ENCODE data around the gene SLCO4C1.

Gene SLCO4C1

DNA sequence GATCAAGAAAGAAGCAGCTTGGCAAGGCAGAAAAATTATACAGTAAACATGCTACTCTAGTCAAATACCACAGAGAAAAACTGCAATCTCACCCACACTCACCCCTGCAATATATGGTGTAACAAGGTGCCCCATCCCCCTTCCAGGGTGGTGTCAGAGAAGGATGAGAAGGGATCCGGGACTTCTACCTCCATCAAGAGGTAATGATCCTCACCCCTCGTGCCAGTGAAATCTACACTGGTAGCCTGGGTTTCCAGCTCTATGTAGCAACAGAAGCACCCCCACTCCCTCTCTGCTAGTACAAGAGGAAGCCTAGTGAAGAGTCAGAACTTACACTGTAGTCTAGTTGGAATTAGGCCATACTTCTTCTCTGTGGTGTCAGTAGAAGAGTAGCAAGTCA, 18.9 kb downstream of the SLCO4C1 start:
- no peak for DNase-seq (ENCODE audit: low read depth in 1 of 2, low spot score in 1 of 2)

DNA sequence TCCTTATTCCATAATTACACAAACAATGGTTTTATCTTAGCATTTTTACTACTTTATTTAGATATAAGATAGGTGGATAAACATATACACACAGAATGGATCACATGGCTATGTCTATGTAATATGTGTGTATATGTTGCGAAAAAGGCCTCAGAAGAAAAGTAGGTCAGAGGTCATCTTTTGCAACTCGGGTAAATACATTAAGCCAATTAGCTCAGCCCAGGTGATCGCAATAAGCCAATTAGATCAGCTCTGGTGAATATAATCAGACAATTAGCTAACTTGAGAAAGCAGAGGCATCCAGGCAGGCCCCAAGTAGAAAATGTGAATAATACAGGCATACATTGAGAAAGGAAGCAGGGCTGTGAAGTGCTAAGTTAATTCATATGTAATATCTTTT, 24.3 kb downstream of the SLCO4C1 start:
- no peak for DNase-seq (ENCODE audit: low read depth in 1 of 2, low spot score in 1 of 2)

DNA sequence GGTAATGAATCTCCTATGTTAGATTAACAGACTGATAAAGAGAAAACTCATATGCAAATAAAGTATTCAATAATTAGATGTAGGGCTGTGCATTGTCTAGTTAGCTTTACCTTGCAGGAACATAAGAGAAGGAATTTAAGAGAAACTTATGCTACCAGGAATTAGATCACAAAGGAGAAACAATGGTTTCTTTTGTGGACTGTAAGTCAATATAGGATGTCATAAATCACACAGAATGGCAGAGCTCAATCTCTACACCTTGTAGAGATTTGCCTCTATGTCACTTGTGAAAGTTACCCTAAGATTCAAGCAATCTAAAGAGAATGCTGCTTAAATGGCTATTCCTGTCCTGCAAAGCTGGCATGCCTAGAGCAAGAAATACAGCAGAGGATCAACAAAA, 26.0 kb downstream of the SLCO4C1 start:
- no peak for DNase-seq (ENCODE audit: low read depth in 1 of 2, low spot score in 1 of 2)

DNA sequence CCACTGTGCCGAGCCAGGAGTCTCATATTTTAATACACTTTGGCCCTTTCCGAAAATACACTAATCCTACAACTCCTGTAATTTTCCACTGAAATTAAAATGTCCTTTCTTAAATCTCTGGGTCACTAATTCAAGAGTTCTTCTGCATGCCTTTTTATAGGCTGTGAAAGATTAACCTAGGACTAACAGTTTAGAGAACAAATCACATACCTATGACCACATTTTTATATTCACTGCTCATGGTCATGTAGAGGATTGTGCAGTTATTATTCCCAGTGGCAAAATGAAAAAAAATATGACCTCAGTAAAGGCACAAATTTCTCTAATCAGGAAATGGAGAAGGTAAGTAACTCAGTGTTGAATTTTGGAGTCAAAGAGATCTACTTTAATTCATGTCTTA, 33.4 kb downstream of the SLCO4C1 start:
- DNase-seq (ENCODE audit: low read depth in 1 of 2, low spot score in 1 of 2): no peak

DNA sequence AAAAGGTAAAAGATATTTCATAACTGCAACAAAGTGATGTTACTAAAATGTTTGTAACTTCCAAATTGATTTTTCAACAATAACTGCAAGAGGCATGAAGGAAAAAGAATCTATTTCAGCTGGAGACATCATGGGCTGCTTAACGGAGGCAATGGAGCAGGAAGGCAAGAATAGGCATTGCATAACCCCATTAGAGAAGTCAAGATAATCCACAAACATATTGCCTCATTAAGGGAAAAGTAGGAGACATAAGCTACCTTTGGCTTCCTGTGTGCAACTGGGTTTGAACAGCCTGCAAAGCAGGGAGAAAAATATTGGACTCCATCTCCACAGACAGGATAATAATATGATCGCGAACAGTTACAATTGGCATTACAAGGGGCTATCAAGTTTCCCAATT, 46.7 kb downstream of the SLCO4C1 start:
- no peak for DNase-seq (ENCODE audit: low read depth in 1 of 2, low spot score in 1 of 2)

DNA sequence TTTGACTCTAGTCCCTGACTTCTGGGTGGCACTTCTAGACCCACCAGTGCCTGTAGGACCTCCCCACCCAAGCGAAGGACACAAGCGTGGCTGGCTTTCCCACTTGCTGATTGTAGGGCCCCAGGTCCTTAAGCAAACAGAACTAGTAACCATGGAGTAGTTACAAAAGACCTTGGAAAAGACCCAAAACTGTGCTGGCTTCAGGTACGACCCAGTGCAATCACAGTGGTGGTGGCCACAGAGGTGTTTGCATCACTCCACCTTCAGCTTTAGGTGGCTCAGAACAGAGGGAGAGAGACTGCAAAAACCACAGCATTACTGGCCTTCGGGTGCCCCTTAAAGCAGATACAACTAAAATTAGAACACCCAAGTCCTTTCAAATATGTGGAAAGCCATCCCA, 52.9 kb downstream of the SLCO4C1 start:
- DNase-seq (ENCODE audit: low read depth in 1 of 2, low spot score in 1 of 2): no peak

DNA sequence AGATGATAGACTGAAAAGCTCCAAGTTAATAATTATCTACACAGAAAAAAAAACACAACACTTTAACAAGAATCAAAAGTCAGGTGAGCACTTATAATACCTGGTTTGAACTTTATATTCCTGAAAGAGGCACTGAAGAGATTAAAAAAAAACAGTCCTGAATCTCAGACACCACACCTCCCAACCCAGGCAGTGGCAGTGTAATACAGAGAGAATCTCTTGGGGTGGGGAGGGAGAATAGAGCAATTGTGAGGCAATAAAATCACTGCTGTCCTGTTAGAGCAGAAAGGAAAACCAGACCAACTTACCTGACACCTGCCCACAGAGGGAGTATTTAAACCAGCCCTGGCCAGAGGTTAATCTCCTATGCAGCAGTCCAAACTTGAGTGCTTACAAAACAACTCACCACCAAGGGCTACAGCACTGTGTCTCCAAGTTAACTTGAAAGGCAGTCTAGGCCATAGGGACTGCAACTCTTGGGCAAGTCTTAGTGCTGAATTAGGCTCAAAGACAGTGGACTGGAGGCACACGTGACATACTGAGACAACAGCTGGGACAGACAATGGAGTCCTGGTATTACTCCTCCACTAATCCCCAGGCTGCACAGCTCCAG, 54.2 kb downstream of the SLCO4C1 start:
- DNase-seq (ENCODE audit: low read depth in 1 of 2, low spot score in 1 of 2): no peak

DNA sequence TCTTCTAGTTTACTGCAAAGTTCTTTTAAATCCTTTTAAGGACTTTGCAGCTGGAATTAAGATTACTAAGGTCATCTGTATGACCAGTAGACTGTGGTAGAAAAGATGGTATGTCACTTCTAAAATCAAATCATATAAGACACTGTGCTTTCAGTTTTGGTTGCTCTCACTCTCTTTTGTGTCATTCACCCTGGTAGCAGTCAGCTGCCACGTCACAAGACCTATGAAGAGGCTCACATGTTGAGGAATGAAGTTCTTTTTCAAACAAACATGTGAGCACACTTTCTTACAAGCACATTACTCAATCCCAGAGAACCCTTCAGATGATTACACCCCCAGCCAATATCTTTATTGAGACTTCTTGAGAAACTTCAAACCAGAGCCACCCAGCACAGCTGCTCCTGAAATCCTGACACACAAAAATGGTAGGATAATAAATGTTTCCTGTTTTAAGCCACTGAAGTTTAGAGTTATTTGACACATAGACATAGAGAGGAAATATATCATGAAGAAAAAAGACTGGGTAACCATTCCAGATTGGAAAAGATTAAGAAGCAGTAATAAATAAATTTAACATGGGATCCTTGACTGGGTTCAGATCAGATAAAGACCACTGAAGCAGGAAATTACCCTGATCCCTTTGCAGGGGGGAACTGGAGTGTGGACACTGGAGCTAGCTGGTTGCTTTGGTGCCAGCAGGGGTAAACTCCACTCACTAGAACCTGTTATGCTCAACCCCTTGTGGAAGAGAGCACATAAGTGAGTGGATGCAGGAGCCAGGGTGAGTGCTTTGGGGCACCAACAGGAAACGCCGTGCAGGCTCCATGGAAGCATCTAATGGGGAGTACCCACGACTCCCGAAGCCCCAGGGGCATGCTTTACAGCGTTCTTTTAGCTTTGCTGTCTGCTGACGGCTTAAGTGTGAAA, 64.1 kb downstream of the SLCO4C1 start:
- DNase-seq (ENCODE audit: low read depth in 1 of 2, low spot score in 1 of 2): no peak

DNA sequence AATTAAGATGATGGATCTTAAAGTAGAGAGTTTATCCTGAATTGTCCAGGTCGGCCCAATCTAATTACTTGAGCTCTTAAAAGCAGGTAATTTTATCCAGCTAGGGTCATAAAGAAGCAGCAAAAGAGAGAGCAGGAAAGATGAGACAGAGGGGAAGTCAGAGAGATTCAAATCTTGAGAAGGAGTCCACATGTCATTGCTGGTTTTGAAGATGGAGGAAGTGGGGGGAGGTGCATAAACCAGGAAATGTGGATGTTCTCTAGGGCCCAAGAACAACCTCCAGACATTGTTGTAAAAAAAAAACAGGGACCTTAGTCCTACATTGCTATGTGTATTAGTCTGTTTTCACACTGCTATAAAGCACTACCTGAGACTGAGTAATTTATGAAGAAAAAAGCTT, 66.4 kb downstream of the SLCO4C1 start:
- no peak for DNase-seq (ENCODE audit: low read depth in 1 of 2, low spot score in 1 of 2)

DNA sequence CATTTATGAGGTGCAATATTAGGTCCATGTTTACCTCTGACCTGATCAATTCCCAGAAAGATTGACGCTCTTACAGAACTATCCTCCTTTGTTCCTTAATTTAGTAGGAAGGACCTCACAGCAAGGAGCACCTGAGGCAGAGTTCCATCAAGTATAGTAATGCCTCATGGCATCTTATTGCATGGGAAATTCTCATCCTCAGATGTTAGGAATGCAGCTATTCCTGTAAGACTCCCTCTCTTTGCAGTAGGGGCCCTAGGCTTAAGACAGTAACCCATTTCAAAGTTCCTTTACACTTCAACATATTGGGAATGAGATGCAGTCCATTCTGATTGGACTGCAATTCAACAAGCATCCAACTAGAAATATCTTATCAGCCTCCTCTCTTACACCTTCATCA, 69.8 kb downstream of the SLCO4C1 start:
- DNase-seq (ENCODE audit: low read depth in 1 of 2, low spot score in 1 of 2): no peak

DNA sequence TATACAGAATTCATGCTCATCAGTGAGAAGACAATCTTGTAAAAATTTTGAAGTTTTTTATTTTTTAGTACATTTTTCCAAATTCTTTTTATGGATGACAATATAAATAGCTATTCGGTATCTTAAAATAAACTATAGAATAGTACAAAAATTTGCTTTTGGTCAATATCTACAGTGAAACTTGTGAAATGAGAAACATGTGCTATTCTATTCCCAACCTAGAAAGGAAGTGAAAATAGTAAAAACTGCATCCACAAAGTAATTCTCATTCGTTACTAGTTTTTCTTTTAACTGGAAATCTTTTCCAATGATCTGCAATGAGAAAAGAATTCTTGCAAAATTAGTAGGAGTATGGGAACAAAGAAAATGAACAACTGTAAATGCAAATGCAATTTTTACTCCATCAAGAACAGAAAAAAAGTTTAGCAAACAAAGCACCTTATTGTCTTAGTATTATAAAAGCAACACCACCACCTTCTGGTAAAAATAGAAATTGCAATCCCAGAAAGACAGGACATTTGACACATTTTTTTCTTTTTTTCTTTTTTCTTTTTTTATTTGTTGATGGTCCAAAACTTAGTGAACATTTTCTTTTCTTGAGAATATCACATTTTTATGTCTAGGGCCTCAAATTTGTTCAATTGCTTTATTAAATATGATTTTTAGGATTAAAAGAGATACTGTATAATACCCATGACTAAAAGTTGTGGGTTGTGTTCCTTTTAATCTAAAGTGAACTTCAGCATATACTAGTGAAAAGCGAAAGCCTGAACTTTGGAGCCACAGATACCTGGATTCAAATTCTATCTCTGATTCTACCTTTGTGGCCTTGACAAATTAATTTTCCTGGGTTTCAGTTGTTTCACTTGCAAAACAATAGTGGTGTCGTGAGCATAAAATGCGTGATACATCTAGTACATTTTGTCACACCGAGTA, 72.3 kb downstream of the SLCO4C1 start:
- no peak for DNase-seq (ENCODE audit: low read depth in 1 of 2, low spot score in 1 of 2)

DNA sequence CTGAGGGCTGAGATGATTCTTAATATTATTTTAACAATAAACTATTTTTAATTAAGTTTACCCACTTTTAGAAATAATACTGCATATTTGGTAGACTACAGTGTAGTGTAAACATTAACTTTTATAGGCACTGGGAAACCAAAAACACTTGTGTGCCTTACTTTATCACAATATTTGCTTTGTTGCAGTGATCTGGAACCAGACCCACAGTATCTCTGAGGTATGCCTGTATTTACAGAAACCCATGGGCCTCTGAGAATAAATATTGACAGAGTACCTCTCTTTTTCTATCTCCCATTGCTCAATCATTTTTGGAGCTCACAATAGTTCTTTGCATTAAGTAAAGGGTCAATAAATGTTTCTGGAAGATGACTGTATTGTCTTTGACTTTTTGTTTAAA, 73.3 kb downstream of the SLCO4C1 start:
- DNase-seq (ENCODE audit: low read depth in 1 of 2, low spot score in 1 of 2): no peak

DNA sequence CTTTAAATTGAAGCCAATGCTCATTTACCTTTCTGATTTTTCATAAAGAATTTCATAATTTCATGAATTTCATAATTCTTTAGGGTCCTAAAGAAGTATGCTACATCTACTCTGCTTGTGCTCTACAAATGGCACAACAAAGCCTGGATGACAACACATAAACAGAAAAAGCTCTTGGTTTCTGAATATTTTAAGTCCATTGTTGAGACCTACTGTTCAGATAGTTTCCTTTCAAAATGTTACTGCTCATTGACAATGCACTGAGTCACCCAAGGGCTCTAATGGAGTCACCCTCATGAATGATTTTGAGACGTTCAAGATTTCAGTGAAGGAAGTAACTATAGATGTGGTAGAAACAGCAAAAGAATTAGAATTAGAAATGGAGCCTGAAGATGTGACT, 74.1 kb downstream of the SLCO4C1 start:
- no peak for DNase-seq (ENCODE audit: low read depth in 1 of 2, low spot score in 1 of 2)

DNA sequence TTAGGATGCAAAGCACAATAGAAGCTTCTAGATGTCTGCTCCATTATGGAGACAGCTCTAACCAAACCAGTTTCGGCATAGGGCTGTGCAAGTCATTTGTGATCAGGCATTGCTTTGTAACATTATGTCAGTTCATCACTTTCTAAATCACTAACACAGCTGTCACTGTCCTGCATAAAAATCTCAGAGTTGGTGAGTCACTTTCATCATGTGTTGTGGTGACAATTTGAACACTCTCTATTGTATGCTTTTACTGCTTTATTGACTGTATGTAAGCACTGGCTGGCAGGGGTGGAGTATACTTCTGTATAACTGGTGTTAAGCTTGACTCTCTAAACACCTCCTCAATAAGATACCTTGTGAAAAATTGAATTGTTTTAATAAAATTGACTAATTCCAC, 77.9 kb downstream of the SLCO4C1 start:
- no peak for DNase-seq (ENCODE audit: low read depth in 1 of 2, low spot score in 1 of 2)

DNA sequence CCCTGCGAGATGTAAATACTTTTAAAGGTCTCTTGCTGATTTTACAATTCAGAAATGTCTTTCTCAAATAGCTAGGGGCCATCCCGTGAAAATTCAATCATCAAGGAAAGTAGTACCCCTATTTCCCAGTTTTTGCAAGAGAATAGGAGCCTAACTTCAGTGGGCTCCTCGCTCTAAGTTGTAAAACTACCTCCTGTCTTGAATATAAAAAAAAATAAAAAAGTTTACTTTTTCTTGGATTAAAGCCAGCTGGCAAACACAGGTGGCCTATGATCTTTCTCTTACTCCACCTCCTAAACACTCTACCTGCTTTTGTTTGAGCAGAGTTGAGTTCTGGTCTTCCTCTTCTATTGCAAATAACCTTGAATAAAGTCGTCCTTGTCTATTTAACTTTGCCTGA, 79.4 kb downstream of the SLCO4C1 start:
- DNase-seq (ENCODE audit: low read depth in 1 of 2, low spot score in 1 of 2): no peak

DNA sequence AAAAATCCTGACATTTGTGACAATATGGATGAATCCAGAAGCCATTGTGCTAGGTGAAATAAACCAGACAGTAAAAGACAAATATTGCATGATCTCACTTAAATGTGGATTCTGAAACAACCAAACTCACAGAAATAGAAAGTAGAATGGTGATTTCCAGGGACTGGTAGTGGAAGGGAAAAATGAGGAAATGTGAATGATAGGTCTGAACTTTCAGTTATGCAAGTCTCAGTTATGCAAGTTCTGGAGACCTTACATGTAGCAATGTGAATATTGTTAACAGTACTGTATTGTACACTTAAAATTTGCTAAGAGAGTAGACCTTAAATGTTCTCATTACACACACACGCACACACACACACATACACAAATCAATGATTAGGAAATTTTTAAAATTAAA, 84.9 kb downstream of the SLCO4C1 start:
- no peak for DNase-seq (ENCODE audit: low read depth in 1 of 2, low spot score in 1 of 2)

DNA sequence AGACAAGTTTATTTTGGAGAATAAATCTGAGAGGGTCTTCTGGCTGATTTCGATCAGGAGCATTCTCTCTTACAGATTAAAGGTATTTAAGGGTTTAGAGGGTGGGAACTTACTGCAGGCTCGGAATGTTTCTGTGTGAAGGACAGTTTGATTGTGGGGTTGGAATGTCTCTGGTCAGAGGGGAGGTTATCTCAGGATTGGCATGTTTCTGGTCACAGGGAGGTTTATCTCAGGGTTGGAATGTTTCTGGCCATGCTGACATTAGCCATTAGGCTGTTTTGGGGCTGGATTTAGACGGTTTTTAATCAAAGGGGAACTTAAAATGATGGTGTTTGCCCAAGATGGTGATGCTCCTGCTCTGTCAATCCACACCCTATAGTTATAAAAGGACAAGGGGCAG, 95.2 kb downstream of the SLCO4C1 start:
- DNase-seq (ENCODE audit: low read depth in 1 of 2, low spot score in 1 of 2): no peak

DNA sequence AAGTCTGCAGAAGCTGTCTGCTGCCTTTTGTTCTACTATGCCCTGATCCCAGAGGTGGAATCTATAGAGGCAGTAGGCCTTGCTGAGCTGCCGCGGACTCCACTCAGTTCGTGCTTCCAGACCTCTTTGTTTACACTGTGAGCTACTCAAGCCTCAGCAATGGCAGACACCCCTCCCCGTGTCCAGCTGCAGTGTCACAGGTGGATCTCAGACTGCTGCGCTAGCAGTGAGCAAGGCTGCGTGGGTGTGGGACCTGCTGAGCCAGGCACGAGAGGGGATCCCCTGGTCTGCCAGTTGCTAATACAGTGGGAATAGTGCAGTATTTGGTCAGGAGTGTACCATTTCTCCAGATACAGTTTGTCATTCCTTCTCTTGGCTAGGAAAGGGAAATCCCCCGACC, 99.6 kb downstream of the SLCO4C1 start:
- DNase-seq (ENCODE audit: low read depth in 1 of 2, low spot score in 1 of 2): no peak
